ENCODE data around the gene PLAC1.

Gene PLAC1

GRCh38 chrX:134653835-134654234, 4.4 kb downstream of the PLAC1 start:
- no peaks in the 10 kb centered on the region for H3K9me3 ChIP-seq
- H3K36me3 ChIP-seq, result no peaks in the 10 kb centered on the region
- H3K4me1 ChIP-seq, result no peaks in the 10 kb centered on the region
- TF ChIP-seq CTCF (IDR thresholded peaks at IDR 0.05; ENCODE audit: low read depth, low read length), result no peak
- H3K27me3 ChIP-seq, result no peaks in the 10 kb centered on the region
- DNase-seq, result no peak
- no peak overlapping the region for H3K4me3 ChIP-seq (ENCODE audit: low read depth, low read length)

GRCh38 chrX:134650701-134651100, 7.6 kb downstream of the PLAC1 start:
- Histone ChIP-seq H3K27me3 (no peaks in the 10 kb centered on the region), H3K36me3 (no peaks in the 10 kb centered on the region), H3K4me1 (no peaks in the 10 kb centered on the region), H3K4me3 (ENCODE audit: low read depth, low read length) (no peak overlapping the region), H3K9me3 (no peaks in the 10 kb centered on the region)
- DNase-seq, result no peak
- no peak for TF ChIP-seq CTCF (IDR thresholded peaks at IDR 0.05; ENCODE audit: low read depth, low read length)

GRCh38 chrX:134649770-134650169, 8.5 kb downstream of the PLAC1 start:
- no peaks in the 10 kb centered on the region for H3K9me3 ChIP-seq
- H3K4me1 ChIP-seq, result no peaks in the 10 kb centered on the region
- H3K36me3 ChIP-seq, result no peaks in the 10 kb centered on the region
- H3K27me3 ChIP-seq, result no peaks in the 10 kb centered on the region
- H3K4me3 ChIP-seq (ENCODE audit: low read depth, low read length), result no peak overlapping the region
- no peak for DNase-seq
- TF ChIP-seq CTCF (IDR thresholded peaks at IDR 0.05; ENCODE audit: low read depth, low read length), result no peak

- no peak for TF ChIP-seq CTCF (IDR thresholded peaks at IDR 0.05; ENCODE audit: low read depth, low read length)
- Histone ChIP-seq H3K4me3 (ENCODE audit: low read depth, low read length) (no peak overlapping the region), H3K36me3 (no peaks in the 10 kb centered on the region), H3K4me1 (no peaks in the 10 kb centered on the region), H3K27me3 (no peaks in the 10 kb centered on the region), H3K9me3 (no peaks in the 10 kb centered on the region)
- DNase-seq, result no peak
Observed at GRCh38 chrX:134647477-134647877, 10.8 kb downstream of the PLAC1 start.

GRCh38 chrX:134646691-134647090, 11.6 kb downstream of the PLAC1 start:
- no peak for TF ChIP-seq CTCF (IDR thresholded peaks at IDR 0.05; ENCODE audit: low read depth, low read length)
- no peaks in the 10 kb centered on the region for H3K9me3 ChIP-seq
- H3K36me3 ChIP-seq, result no peaks in the 10 kb centered on the region
- DNase-seq, result no peak
- H3K4me1 ChIP-seq, result no peaks in the 10 kb centered on the region
- H3K27me3 ChIP-seq, result no peaks in the 10 kb centered on the region
- no peak overlapping the region for H3K4me3 ChIP-seq (ENCODE audit: low read depth, low read length)

GRCh38 chrX:134645936-134646543, 12.2 kb downstream of the PLAC1 start:
- Histone ChIP-seq H3K36me3 (no peaks in the 10 kb centered on the region), H3K9me3 (no peaks in the 10 kb centered on the region), H3K4me1 (no peaks in the 10 kb centered on the region), H3K27me3 (no peaks in the 10 kb centered on the region), H3K4me3 (ENCODE audit: low read depth, low read length) (no peak overlapping the region)
- TF ChIP-seq CTCF (IDR thresholded peaks at IDR 0.05; ENCODE audit: low read depth, low read length), result no peak
- no peak for DNase-seq
